GM18511 (cell line): ENCODE measurements around the gene KCNJ14.
A peak's percentile ranks its signal among the peaks of the same experiment; 100 is the strongest.

Source experiments
- ATAC-seq: cut with Tn5 transposase; IDR thresholded peaks from one replicate; pipeline ENCODE4 v1.9.1; 2021; ENCODE audit warnings: mild to moderate bottlenecking, moderate library complexity; ENCODE audit not compliant: unreplicated experiment

Gene KCNJ14

GRCh38 chr19:48455171-48455907 is at the start of gene KCNJ14:
KCNJ14 (plus strand) TSS chr19:48455574; CDS start chr19:48461725, 6,151 bp downstream.
- no peak for ATAC-seq

GRCh38 chr19:48405850-48406249 is 49.5 kb upstream of the KCNJ14 start:
- ATAC-seq: no peak

GRCh38 chr19:48413879-48414587 is 41.3 kb upstream of the KCNJ14 start:
- ATAC-seq: no peak

- ATAC-seq: no peak
These were observed 40.0 kb upstream of the KCNJ14 start for GRCh38 chr19:48415395-48415794.

- no peak for ATAC-seq
These were observed 39.6 kb upstream of the KCNJ14 start for GRCh38 chr19:48415806-48416221.

- no peak for ATAC-seq
These were observed 38.0 kb upstream of the KCNJ14 start for GRCh38 chr19:48417421-48417820.

GRCh38 chr19:48418317-48419064 is 36.9 kb upstream of the KCNJ14 start:
- no peak for ATAC-seq

GRCh38 chr19:48419158-48419920 is 36.0 kb upstream of the KCNJ14 start:
- ATAC-seq: peak; percentile 78

GRCh38 chr19:48421548-48421947 is 33.8 kb upstream of the KCNJ14 start:
- ATAC-seq: no peak

GRCh38 chr19:48424694-48425219 is 30.6 kb upstream of the KCNJ14 start:
- no peak for ATAC-seq

GRCh38 chr19:48428670-48429069 is 26.7 kb upstream of the KCNJ14 start:
- no peak for ATAC-seq

- ATAC-seq: no peak
These were observed 22.0 kb upstream of the KCNJ14 start for GRCh38 chr19:48433337-48433736.

GRCh38 chr19:48436586-48436985 is 18.8 kb upstream of the KCNJ14 start:
- no peak for ATAC-seq

GRCh38 chr19:48441360-48442050 is 13.9 kb upstream of the KCNJ14 start:
- no peak for ATAC-seq

- ATAC-seq: no peak
These were observed 13.0 kb upstream of the KCNJ14 start for GRCh38 chr19:48442116-48443035.

- no peak for ATAC-seq
These were observed 12.1 kb upstream of the KCNJ14 start for GRCh38 chr19:48443256-48443655.

GRCh38 chr19:48443731-48444128 is 11.6 kb upstream of the KCNJ14 start:
- no peak for ATAC-seq

GRCh38 chr19:48444129-48444935 is 11.0 kb upstream of the KCNJ14 start:
- ATAC-seq: no peak
